ENCODE measurements around the gene HLCS.

Gene HLCS

GRCh38 chr21:36915014-36915695, 51.3 kb downstream of the HLCS start:
- DNase-seq (ENCODE audit: low spot score) = no peak

DNA sequence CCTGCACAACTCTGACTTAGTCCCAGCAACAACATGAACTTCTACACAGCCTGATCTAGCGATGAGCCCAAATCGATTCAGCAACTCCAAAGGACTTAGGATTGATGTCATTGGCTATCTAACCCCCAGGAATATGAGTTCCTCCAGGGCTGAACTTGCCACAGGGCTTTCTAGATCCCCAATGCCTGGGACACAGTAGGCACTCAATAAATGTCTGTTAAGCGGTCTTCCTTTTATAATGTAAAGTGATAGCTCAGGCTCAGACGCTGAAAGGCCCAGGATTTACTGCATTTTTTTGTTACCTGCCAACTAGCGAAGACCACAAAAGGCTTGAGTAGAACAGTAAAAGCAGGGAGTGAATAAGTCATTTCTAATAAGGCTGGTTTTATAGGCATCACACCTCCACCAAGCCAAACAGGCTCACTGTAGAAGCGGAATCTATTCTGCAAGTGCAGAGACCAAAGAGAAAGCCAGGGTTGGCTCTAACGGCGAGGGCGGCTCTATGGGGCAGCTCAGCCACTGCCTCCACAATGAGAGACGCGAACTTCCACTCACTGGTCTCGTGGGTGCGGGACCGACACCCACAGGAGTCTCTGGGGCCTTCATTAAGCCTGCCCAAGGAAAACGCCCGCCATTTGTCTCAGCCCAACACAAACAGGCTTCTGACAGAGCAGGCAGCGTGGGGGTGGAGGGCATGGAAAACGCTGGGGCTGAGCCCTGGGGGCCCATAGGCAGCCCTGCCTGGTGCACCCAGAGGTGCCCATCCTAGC, 52.0 kb downstream of the HLCS start:
- DNase-seq (ENCODE audit: low spot score) = no peak

DNA sequence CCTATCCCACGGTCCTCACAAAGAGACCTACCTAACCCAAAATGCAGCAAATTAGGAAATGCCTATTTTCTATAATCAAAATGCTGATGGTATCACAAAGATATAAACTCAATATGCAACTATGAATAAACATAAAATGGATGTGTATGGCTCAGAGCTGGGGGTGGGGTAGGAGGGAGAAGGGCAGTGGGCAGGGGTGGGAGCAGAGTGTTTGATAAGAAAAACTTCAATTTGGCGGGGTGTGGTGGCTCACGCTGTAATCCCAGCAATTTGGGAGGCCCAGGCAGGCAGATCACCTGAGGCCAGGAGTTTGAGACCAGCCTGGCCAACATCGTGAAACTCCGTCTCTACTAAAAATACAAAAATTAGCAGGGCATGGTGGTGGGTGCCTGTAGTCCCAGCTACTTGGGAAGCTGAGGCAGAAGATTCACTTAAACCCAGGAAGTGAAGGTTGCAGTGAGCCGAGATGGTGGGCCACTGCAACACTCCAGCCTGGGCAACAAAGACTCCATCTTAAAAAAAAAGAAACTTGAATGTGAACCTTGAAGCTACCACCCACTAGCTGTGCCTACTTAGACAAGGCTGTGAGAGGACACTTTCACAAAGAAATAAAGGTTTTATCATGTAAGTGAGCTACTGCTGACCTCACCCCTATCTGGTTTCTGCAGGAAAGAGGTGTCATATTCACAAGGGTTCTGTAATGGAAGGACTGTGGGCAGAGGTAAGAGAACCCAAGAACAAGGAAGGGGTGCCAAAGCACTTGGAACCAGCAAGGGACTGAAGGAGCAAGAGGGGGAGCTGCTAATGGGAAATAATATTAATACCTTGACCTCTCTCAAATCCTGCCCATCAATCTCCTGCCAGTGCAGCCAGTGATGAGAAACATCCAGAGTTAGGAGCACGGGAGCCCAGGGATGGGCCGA, 53.0 kb downstream of the HLCS start:
- no peak for DNase-seq (ENCODE audit: low spot score)

DNA sequence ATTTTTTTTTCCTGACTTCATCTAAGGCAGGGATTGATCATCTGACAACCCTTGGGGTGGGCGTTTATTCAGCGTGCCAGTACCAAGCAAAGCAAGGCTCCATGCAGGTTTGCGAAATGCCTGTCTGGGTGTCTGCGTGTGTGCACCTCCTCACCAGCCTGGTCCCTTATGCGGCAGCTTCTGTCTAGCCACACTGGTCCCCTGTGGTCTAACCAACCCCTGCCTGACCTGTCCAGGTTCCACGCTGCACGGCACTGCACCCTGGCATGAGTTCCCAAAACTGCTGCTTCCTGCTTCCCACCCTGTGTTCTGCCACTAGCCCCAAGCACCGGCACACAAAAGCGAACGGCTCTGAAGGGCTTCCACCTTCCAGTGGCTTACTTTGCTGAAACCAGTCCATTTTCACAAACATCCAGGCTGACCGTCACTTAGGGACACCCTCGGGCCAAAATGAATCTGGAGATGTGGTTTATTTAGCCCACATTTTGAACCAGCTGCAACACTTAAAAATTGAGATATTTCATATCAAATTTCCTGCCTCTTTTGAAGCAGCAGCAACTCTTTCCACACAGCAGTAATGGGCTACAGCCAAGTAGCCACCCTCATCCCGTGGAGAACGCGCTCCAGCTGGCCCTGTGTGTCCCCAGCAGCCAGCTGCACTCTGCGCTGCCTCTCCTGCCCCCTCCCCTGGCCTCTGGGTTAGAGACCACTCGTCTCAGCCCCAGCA, 55.7 kb downstream of the HLCS start:
- no peak for DNase-seq (ENCODE audit: low spot score)

DNA sequence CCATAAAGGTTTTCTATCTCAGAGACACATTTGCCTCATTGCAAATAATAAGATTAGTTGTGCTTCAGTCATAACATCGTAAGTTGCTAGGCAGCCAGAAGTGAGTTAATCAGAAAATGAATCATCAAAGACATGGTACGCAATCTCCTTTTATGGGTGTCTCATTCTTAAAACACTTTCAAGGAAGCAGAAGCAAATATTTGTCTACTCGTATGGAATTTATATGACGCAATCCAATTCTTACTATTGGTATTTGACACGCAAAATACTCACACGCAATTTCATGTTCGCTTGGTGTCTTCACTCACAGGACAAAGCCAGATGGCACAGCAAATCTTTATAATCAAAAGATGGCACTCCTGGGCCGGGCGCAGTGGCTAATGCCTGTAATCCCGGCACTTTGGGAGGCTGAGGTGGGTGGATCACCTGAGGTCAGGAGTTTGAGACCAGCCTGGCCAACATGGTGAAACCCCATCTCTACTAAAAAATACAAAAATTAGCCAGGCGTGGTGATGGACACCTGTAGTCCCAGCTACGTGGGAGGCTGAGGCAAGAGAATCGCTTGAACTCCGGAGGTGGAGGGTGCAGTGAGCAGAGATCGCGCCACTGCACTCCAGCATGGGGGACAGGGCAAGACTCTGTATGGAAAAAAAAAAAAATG, 56.4 kb downstream of the HLCS start:
- no peak for DNase-seq (ENCODE audit: low spot score)

DNA sequence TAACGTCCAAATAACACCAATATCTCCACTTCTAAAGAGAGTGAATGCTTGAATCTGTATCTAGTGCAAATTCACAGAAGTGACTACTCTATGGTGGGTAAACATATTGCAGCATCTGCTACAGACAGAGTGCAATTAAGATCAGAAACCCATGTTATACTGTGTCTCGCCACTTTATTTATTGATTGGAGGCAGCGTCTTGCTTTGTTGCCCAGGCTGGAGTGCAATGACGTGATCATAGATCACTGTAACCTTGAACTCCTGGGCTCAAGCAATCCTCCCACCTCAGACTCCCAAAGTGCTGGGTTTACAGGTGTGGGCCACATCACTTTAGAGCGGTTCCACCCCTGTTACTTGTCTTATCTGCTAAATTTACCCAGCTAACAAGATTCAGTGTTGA, 57.0 kb downstream of the HLCS start:
- no peak for DNase-seq (ENCODE audit: low spot score)

GRCh38 chr21:36908260-36908908, 58.1 kb downstream of the HLCS start:
- DNase-seq (ENCODE audit: low spot score) = no peak

DNA sequence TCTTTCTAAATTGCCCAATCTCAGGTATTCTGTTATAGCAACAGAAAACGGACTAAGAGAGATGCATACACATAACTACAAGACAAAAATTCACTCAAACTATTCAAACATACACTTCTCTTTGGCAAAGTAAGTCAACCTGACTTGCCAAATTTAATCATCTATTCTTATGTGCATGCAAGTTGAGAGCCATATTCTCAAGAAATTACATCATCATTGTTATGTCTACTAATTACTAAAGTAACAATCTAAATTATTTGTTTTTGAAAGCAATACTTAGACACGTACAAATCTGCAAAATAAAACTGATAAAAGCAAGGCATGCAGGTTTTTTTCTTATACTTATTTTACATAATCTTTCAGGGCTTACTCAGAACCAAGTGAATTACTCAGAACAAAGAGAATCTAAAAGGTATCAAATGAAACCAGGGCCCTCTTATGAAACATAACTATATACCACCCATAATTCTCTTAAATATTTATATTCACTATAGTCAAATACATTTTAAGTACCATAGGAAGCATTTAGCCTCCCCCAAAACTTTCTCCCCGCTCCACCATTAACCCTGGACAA, 62.3 kb downstream of the HLCS start:
- DNase-seq (ENCODE audit: low spot score) = no peak

DNA sequence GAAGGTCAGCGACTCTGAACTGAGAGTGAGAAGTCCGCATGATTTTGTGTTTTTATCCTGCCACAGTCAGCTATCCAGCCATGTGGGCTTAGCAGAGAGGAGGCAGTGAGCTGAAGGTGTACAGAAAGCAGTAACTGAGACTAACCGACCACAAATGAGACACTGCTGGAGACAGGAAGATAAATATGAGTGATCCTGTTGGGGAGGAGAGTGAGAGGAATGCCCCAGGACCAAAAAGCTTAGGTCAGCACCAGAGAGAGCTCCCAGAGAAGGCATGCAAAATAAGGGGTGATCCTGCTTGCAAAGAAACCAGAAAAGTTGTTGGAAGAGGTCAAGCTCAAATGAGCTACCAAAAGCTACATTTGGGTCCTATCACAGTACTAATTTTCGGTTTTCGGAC, 63.7 kb downstream of the HLCS start:
- DNase-seq (ENCODE audit: low spot score) = no peak

DNA sequence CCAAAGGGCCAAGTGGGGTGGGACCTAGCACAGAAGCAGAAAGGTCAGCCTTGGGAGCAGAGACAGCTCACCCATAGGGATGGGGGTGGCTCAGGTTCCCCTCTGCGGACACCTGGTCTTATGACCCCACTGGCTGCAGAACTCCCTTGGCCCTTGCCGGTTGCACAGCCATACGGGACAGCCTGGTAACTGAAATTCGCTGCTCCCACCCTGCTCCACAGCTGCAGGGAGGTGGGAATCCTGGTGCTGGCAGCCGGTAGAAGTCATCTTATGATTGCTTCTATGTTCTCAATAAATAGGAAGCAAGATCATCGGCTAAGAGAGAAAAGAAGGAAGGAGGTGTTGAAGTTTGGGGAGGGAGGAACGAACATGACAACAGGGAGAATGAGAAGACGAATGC, 64.1 kb downstream of the HLCS start:
- no peak for DNase-seq (ENCODE audit: low spot score)

GRCh38 chr21:36901575-36901974, 64.9 kb downstream of the HLCS start:
- DNase-seq (ENCODE audit: low spot score) = no peak

DNA sequence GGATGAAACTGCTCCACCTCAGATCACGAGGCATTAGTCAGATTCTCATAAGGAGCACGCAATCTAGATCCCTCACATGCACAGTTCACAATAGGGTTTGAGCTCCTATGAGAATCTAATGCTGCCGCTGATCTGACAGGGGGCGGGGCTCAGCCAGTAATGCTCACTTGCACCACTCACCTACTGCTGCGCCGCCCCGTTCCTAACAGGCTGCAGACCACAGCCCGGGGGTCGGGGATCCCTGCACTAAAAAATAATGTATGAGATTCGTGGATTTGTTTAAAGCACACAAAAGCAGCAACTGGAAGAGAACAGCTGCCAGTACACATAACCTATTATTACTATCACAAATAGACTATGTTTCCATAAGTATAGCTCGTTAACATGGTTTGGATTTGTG, 72.9 kb downstream of the HLCS start:
- no peak for DNase-seq (ENCODE audit: low spot score)

- no peak for DNase-seq (ENCODE audit: low spot score)
Measured at GRCh38 chr21:36892201-36892600, 74.3 kb downstream of the HLCS start.

- no peak for DNase-seq (ENCODE audit: low spot score)
Measured at GRCh38 chr21:36891692-36892091, 74.8 kb downstream of the HLCS start.

DNA sequence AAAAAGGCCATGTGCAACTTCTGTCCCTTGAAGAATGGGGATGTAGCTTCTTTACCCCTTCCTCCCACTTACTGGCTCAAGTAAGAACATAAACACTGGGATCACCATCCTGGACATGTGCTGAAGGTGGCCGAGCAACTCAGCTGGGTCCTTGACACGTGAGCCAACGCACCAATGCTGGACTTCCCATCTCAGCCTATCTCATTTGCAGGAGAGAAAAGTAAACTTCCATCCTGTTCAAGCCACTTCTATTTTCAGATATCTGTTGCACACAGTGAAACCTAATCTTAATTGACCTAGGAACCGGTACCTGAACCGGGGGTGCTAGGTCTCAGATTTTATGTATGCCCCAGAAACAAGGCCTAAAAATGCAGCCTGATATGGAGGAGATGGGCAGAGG, 75.3 kb downstream of the HLCS start:
- DNase-seq (ENCODE audit: low spot score) = no peak

- no peak for DNase-seq (ENCODE audit: low spot score)
Measured at GRCh38 chr21:36890086-36890485, 76.4 kb downstream of the HLCS start.

GRCh38 chr21:36889401-36889800, 77.1 kb downstream of the HLCS start:
- no peak for DNase-seq (ENCODE audit: low spot score)

GRCh38 chr21:36888466-36888865, 78.0 kb downstream of the HLCS start:
- DNase-seq (ENCODE audit: low spot score) = no peak

GRCh38 chr21:36887963-36888362, 78.5 kb downstream of the HLCS start:
- DNase-seq (ENCODE audit: low spot score) = no peak

All from pons (tissue), 1 donor.